Measurements from ENCODE around the gene TREML4. TPM values are rescaled to one million over a fixed set of nuclear protein-coding genes. Genes with fewer than 3 reads are reported as not detected.

TREML4 gene
- total and polyA plus RNA-seq, 9 of the 15 experiments (the other 6 are each of a cell fraction or from before 2014, with no cell fraction given): not detected

GRCh38 chr6:41266541-41266940 lies 38.4 kb downstream of the TREML4 start:
- BruUV-seq (replicated peaks): no TSS peak
- Histone ChIP-seq H3K9me1 (ENCODE audit: control insufficient read depth, insufficient read depth, low read length) (no peaks in the 10 kb centered on the region), H3K27ac (ENCODE audit: extremely low read depth, low read depth, low read length) (no peak overlapping the region), H3K9me3 (replicated peaks; ENCODE audit: control insufficient read depth, insufficient read depth, low read depth, low read length) (no peaks in the 10 kb centered on the region), H4K20me1 (replicated peaks; ENCODE audit: control insufficient read depth, insufficient read depth, low read length) (no peaks in the 10 kb centered on the region), H2AFZ (ENCODE audit: low read depth, low read length) (no peak overlapping the region), H3K9ac (ENCODE audit: insufficient read depth in 1 of 2, low read depth in 2 of 2, low read length in 2 of 2) (no peak overlapping the region), H3K4me1 (replicated peaks in 1 of 2; ENCODE audit: control insufficient read depth in 2 of 2, insufficient read depth in 2 of 2, low read length in 2 of 2) (no peaks in the 10 kb centered on the region), H3K4me3 (no peak overlapping the region), H3K36me3 (ENCODE audit: control insufficient read depth, insufficient read depth, low read length) (no peaks in the 10 kb centered on the region), H3K4me2 (ENCODE audit: insufficient read depth, low read length) (no peak overlapping the region), H3K27me3 (ENCODE audit: control insufficient read depth in 2 of 2, insufficient read depth in 2 of 2, low read length in 2 of 2) (peaks cover 0 to 7% of the 10 kb centered on the region in 2 experiments; a peak in 2 of 5 replicates), H3K79me2 (ENCODE audit: control insufficient read depth, insufficient read depth, low read length) (no peaks in the 10 kb centered on the region)
- POLR2A ChIA-PET: no interaction called here
- TF ChIP-seq POLR2H (tag; IDR thresholded peaks at IDR 0.05; ENCODE audit: low read depth) (no peak), NFIC (IDR thresholded peaks at IDR 0.05) (peak; percentile 87), NFIX (CRISPR knock-in tag; IDR thresholded peaks at IDR 0.05; ENCODE audit: low read depth) (peak; percentile 81), NUFIP1 (IDR thresholded peaks at IDR 0.05; ENCODE audit: partially characterized antibody) (no peak)
- in situ Hi-C loops (cut with MboI): no loop called here
- CTCF ChIA-PET (ENCODE audit: low intra/inter-chr PET ratio): no interaction called here
- no peak for ATAC-seq
- intact Hi-C loops (cut with micrococcal nuclease): no loop called here
- no peak for FAIRE-seq
- no peak for DNase-seq (ENCODE audit: extremely low read depth in 1 of 4, low spot score in 3 of 4)

GRCh38 chr6:41268478-41268877 lies 40.3 kb downstream of the TREML4 start:
- BruUV-seq (replicated peaks): no TSS peak
- FAIRE-seq: no peak
- no peak for TF ChIP-seq MCM3 (IDR thresholded peaks at IDR 0.05)
- no peak for TF ChIP-seq NR1H2 (CRISPR knock-in tag; IDR thresholded peaks at IDR 0.05)
- TF ChIP-seq MAFF (IDR thresholded peaks at IDR 0.05; ENCODE audit: low read length): no peak
- no peak for TF ChIP-seq E2F4 (CRISPR knock-in tag; IDR thresholded peaks at IDR 0.05; ENCODE audit: low read depth)
- TF ChIP-seq, protein P1, sequence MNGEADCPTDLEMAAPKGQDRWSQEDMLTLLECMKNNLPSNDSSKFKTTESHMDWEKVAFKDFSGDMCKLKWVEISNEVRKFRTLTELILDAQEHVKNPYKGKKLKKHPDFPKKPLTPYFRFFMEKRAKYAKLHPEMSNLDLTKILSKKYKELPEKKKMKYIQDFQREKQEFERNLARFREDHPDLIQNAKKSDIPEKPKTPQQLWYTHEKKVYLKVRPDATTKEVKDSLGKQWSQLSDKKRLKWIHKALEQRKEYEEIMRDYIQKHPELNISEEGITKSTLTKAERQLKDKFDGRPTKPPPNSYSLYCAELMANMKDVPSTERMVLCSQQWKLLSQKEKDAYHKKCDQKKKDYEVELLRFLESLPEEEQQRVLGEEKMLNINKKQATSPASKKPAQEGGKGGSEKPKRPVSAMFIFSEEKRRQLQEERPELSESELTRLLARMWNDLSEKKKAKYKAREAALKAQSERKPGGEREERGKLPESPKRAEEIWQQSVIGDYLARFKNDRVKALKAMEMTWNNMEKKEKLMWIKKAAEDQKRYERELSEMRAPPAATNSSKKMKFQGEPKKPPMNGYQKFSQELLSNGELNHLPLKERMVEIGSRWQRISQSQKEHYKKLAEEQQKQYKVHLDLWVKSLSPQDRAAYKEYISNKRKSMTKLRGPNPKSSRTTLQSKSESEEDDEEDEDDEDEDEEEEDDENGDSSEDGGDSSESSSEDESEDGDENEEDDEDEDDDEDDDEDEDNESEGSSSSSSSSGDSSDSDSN (IDR thresholded peaks at IDR 0.05; ENCODE audit: borderline replicate concordance in 1 of 2, low read depth in 2 of 2, low read length in 2 of 2): no peak
- no peak for TF ChIP-seq RNF219 (CRISPR knock-in tag; IDR thresholded peaks at IDR 0.05)
- TF ChIP-seq ZNF586 (CRISPR knock-in tag; conservative IDR thresholded peaks at IDR 0.05): no peak
- TF ChIP-seq FOXJ3 (CRISPR knock-in tag; IDR thresholded peaks at IDR 0.05): no peak

More at GRCh38 chr6:41268478-41268877, 40.3 kb downstream of the TREML4 start:
- Histone ChIP-seq H3K9me1 (ENCODE audit: control insufficient read depth, insufficient read depth, low read length) (no peaks in the 10 kb centered on the region), H3K9me3 (replicated peaks; ENCODE audit: control insufficient read depth, insufficient read depth, low read depth, low read length) (no peaks in the 10 kb centered on the region), H3K79me2 (ENCODE audit: control insufficient read depth, insufficient read depth, low read length) (no peaks in the 10 kb centered on the region), H3K4me1 (replicated peaks in 1 of 2; ENCODE audit: control insufficient read depth in 2 of 2, insufficient read depth in 2 of 2, low read length in 2 of 2) (no peaks in the 10 kb centered on the region), H2AFZ (ENCODE audit: low read depth, low read length) (no peak overlapping the region), H3K27me3 (ENCODE audit: control insufficient read depth in 2 of 2, insufficient read depth in 2 of 2, low read length in 2 of 2) (peaks cover 9 to 27% of the 10 kb centered on the region in 2 experiments; a peak in 4 of 5 replicates), H4K20me1 (replicated peaks; ENCODE audit: control insufficient read depth, insufficient read depth, low read length) (no peaks in the 10 kb centered on the region), H3K4me2 (ENCODE audit: insufficient read depth, low read length) (no peak overlapping the region), H3K36me3 (ENCODE audit: control insufficient read depth, insufficient read depth, low read length) (no peaks in the 10 kb centered on the region), H3K27ac (ENCODE audit: extremely low read depth, low read depth, low read length) (no peak overlapping the region), H3K4me3 (no peak overlapping the region), H3K9ac (ENCODE audit: insufficient read depth in 1 of 2, low read depth in 2 of 2, low read length in 2 of 2) (no peak overlapping the region)
- ATAC-seq (no peak), DNase-seq (ENCODE audit: extremely low read depth in 1 of 4, low spot score in 3 of 4) (no peak)
- POLR2A ChIA-PET: no interaction called here
- in situ Hi-C loops (cut with MboI): no loop called here
- intact Hi-C loops (cut with micrococcal nuclease): no loop called here
- CTCF ChIA-PET (ENCODE audit: low intra/inter-chr PET ratio): no interaction called here
